Panc1 (cell line): ENCODE data around the gene CEACAM3.

Experiments
- POLR2AphosphoS5 ChIP-seq: IDR thresholded peaks from 2 replicates; pipeline ENCODE4 v1.6.1; 2012; ENCODE audit warnings: mild to moderate bottlenecking, low read depth, low read length, moderate library complexity
- REST ChIP-seq, 2 experiments: IDR thresholded peaks; 2 replicates each; pipeline ENCODE4 v1.6.1; 2011 to 2012; ENCODE audit warnings: low read depth in 2 of 2, control low read depth in 1 of 2, low read length in 1 of 2, mild to moderate bottlenecking in 1 of 2, moderate library complexity in 1 of 2; ENCODE audit not compliant: insufficient read depth in 1 of 2
- SIN3A ChIP-seq: IDR thresholded peaks from 2 replicates; pipeline ENCODE4 v1.6.1; 2012; ENCODE audit warnings: low read depth, mild to moderate bottlenecking, low read length, moderate library complexity, borderline replicate concordance; ENCODE audit not compliant: insufficient read depth
- TF ChIP-seq, protein P1 (sequence below): fragments of 450-650 bp; IDR thresholded peaks from 2 replicates; pipeline ENCODE4 v1.5.1; 2017; ENCODE audit warnings: mild to moderate bottlenecking

- TF ChIP-seq, protein P1, sequence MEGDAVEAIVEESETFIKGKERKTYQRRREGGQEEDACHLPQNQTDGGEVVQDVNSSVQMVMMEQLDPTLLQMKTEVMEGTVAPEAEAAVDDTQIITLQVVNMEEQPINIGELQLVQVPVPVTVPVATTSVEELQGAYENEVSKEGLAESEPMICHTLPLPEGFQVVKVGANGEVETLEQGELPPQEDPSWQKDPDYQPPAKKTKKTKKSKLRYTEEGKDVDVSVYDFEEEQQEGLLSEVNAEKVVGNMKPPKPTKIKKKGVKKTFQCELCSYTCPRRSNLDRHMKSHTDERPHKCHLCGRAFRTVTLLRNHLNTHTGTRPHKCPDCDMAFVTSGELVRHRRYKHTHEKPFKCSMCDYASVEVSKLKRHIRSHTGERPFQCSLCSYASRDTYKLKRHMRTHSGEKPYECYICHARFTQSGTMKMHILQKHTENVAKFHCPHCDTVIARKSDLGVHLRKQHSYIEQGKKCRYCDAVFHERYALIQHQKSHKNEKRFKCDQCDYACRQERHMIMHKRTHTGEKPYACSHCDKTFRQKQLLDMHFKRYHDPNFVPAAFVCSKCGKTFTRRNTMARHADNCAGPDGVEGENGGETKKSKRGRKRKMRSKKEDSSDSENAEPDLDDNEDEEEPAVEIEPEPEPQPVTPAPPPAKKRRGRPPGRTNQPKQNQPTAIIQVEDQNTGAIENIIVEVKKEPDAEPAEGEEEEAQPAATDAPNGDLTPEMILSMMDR: no peak
- TF ChIP-seq POLR2AphosphoS5: no peak
- TF ChIP-seq SIN3A: no peak
- no peak for TF ChIP-seq REST (IDR thresholded peaks at IDR 0.05; ENCODE audit: insufficient read depth in 1 of 2, low read depth in 2 of 2, low read length in 1 of 2)
These were observed 4.6 kb downstream of the CEACAM3 start for GRCh38 chr19:41801031-41801430.
